Erythroblast (primary cell): ENCODE results near the gene FSTL4.

Experiments used
- GATA1 ChIP-seq: IDR thresholded peaks from 2 replicates; pipeline ENCODE4 v1.6.1; 2011; ENCODE audit warnings: low read depth, mild to moderate bottlenecking, control low read depth, low read length, moderate library complexity
- POLR2A ChIP-seq: IDR thresholded peaks from 2 replicates; pipeline ENCODE4 v1.6.1; 2011; ENCODE audit warnings: mild to moderate bottlenecking, low read length

GRCh38 chr5:133262690-133263089 lies 349.7 kb downstream of the FSTL4 start:
- TF ChIP-seq POLR2A (no peak), GATA1 (no peak)
